Measurements from ENCODE around the gene CCDC167.

- no peak for TF ChIP-seq EZH2phosphoT487 (IDR thresholded peaks at IDR 0.05; ENCODE audit: borderline replicate concordance)
- no peak for TF ChIP-seq YY1 (IDR thresholded peaks at IDR 0.05; ENCODE audit: extremely low read depth, insufficient replicate concordance, low read depth, low read length)
- no peak for TF ChIP-seq ZFX (IDR thresholded peaks at IDR 0.05)
- no peak for TF ChIP-seq SIN3A (IDR thresholded peaks at IDR 0.05; ENCODE audit: low read depth)
- no peak for TF ChIP-seq JUND (IDR thresholded peaks at IDR 0.05)
- TF ChIP-seq EZH2 (IDR thresholded peaks at IDR 0.05): no peak
- no peak for TF ChIP-seq POLR2A (IDR thresholded peaks at IDR 0.05; ENCODE audit: borderline replicate concordance, extremely low read depth, insufficient read depth, insufficient read length)
- no peak for TF ChIP-seq CTCF (IDR thresholded peaks at IDR 0.05 in 2 of 3, conservative IDR thresholded peaks at IDR 0.05 in 1 of 3; ENCODE audit: borderline replicate concordance in 1 of 3, insufficient read depth in 1 of 3, low read depth in 2 of 3, low read length in 2 of 3)
- no peak for TF ChIP-seq RAD21 (IDR thresholded peaks at IDR 0.05; ENCODE audit: low read depth)
- no peak for TF ChIP-seq ATF3 (IDR thresholded peaks at IDR 0.05)
These were observed 38.9 kb downstream of the CCDC167 start for GRCh38 chr6:37460805-37461204.
